ENCODE measurements around the gene TMEM119. TPM values are rescaled to one million over a fixed set of nuclear protein-coding genes. Genes with fewer than 3 reads are reported as not detected.

Gene TMEM119
- total and polyA plus RNA-seq, 2 of the 4 experiments (the other 2 are of a cell fraction), result 8.1 to 9.2 TPM

GRCh38 chr12:108565146-108565545 lies 32.7 kb downstream of the TMEM119 start:
- Histone ChIP-seq H3K9me3 (ENCODE audit: control insufficient read depth, insufficient read depth, low read length) (no peaks in the 10 kb centered on the region), H3K4ac (ENCODE audit: low read depth, low read length) (no peak overlapping the region), H3K9ac (ENCODE audit: low read depth, low read length) (no peak overlapping the region), H3K14ac (replicated peaks; ENCODE audit: low read depth, low read length) (no peak overlapping the region), H2BK5ac (ENCODE audit: low read depth, low read length, poor library complexity, severe bottlenecking) (no peak overlapping the region), H3K27ac (ENCODE audit: insufficient read depth, low read length) (no peak overlapping the region), H3K18ac (ENCODE audit: low read depth, low read length) (no peak overlapping the region), H3K36me3 (ENCODE audit: control insufficient read depth, insufficient read depth, low read length) (peaks cover 38% of the 10 kb centered on the region), H3K4me3 (ENCODE audit: insufficient read depth, low read depth, low read length) (no peak overlapping the region), H4K5ac (ENCODE audit: low read depth, low read length) (no peak overlapping the region), H4K8ac (ENCODE audit: low read depth in 2 of 2, low read length in 2 of 2) (no peak overlapping the region), H4K91ac (ENCODE audit: insufficient read depth, low read depth, low read length) (no peak overlapping the region), H3K9me1 (ENCODE audit: insufficient read depth, low read length) (peaks cover 5% of the 10 kb centered on the region; the same call in 1 of the 2 replicates), H4K20me1 (ENCODE audit: insufficient read depth, low read length) (peaks cover 7% of the 10 kb centered on the region; the same call in 1 of the 2 replicates), H3K4me2 (ENCODE audit: low read depth, low read length) (no peak overlapping the region), H3K23ac (ENCODE audit: low read depth, low read length) (no peak overlapping the region), H3K56ac (ENCODE audit: extremely low read depth, insufficient read depth, low read length) (no peak overlapping the region), H3K4me1 (ENCODE audit: control insufficient read depth, insufficient read depth, low read length) (no peaks in the 10 kb centered on the region), H2AK5ac (ENCODE audit: low read depth, low read length) (no peak overlapping the region), H3K79me1 (ENCODE audit: low read depth in 1 of 2, low read length in 2 of 2) (peaks cover 15 to 41% of the 10 kb centered on the region in 2 experiments), H3K27me3 (ENCODE audit: control insufficient read depth, insufficient read depth, low read length) (no peaks in the 10 kb centered on the region), H2AFZ (replicated peaks; ENCODE audit: low read length, poor library complexity) (no peak overlapping the region), H2BK120ac (ENCODE audit: low read depth, low read length) (no peak overlapping the region), H2BK20ac (ENCODE audit: low read depth, low read length) (no peak overlapping the region), H2BK15ac (ENCODE audit: low read depth, low read length) (no peak overlapping the region), H2AK9ac (replicated peaks; ENCODE audit: low read depth, low read length, poor library complexity) (no peak overlapping the region)
- CTCF ChIA-PET, result interaction anchor here (0.5 to 3.3 kb wide), 2 partner anchors 53 to 182 kb away, joined by 6 to 16 read pairs; no protein-coding TSS in a partner anchor
- TF ChIP-seq MAZ (IDR thresholded peaks at IDR 0.05; ENCODE audit: borderline replicate concordance, low read depth, low read length), result no peak
- no peak for TF ChIP-seq BHLHE40 (IDR thresholded peaks at IDR 0.05; ENCODE audit: low read depth, low read length)
- no peak for TF ChIP-seq FOS (IDR thresholded peaks at IDR 0.05; ENCODE audit: low read depth, low read length)
- TF ChIP-seq RCOR1 (IDR thresholded peaks at IDR 0.05; ENCODE audit: insufficient replicate concordance, low read length), result no peak
- TF ChIP-seq MAFK (IDR thresholded peaks at IDR 0.05; ENCODE audit: low read depth, low read length), result no peak
- dilution Hi-C loops (cut with HindIII; ENCODE audit: low sequenced_read_pairs, unreplicated experiment) (no loop called here), in situ Hi-C loops (cut with MboI; ENCODE audit: low sequenced_read_pairs) (loop anchor here (5.0 to 10.0 kb wide), 3 partner anchors 52 to 390 kb away; no protein-coding TSS in a partner anchor), intact Hi-C loops (cut with micrococcal nuclease) (no loop called here)
- WGBS, 2 experiments (ENCODE audit: extremely low coverage in 2 of 2, insufficient read length in 1 of 2), result no CpG with 5 or more reads among the region's 3 CpGs
- POLR2A ChIA-PET (ENCODE audit: unreplicated experiment), result no interaction called here
- ATAC-seq (ENCODE audit: low read depth), result no peak
- BruUV-seq (replicated peaks), result no TSS peak
- no peak for DNase-seq

Measured in IMR-90 (cell line).